OCI-LY7 (cell line): ENCODE results near the gene CCL22.

ENCODE experiments used
- CTCF ChIP-seq: fragments of 200-600 bp; sonication (generic); conservative IDR thresholded peaks from 2 replicates; pipeline ENCODE4 v1.5.1; 2014; ENCODE audit warnings: mild to moderate bottlenecking, antibody characterized with exemption, low read length, moderate library complexity, mixed read lengths
- EZH2phosphoT487 ChIP-seq: fragments of 200-600 bp; sonication (generic); IDR thresholded peaks from 2 replicates; pipeline ENCODE4 v1.6.1; 2018; ENCODE audit warnings: low read depth, borderline replicate concordance, mild to moderate bottlenecking, mixed run types, antibody characterized with exemption, low read length, moderate library complexity, mixed read lengths

DNA sequence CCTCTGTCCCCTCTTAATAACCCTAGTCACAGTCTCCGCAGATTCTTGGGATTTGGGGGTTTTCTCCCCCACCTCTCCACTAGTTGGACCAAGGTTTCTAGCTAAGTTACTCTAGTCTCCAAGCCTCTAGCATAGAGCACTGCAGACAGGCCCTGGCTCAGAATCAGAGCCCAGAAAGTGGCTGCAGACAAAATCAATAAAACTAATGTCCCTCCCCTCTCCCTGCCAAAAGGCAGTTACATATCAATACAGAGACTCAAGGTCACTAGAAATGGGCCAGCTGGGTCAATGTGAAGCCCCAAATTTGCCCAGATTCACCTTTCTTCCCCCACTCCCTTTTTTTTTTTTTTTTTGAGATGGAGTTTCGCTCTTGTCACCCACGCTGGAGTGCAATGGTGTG is 5.6 kb downstream of the CCL22 start:
- TF ChIP-seq CTCF (no peak), EZH2phosphoT487 (no peak)
